Activated T-helper 1 cell treated with Interleukin-2 at 50 U/mL for 16 hours (primary cell): ENCODE measurements around the gene SERPINB7.
"Not testable (repeated sequence)": the region's sequence is repeated elsewhere in the genome, so short reads cannot be mapped to it uniquely, and the experiment has no call there.

Experiments
- DNase-seq: peaks from one replicate; pipeline ENCODE4 v3.0.0-alpha.2; 2020; ENCODE audit warnings: low read depth

The SERPINB7 gene

GRCh38 chr18:63775166-63775730 lies at the start of gene SERPINB7:
Gene SERPINB7 (plus strand): TSS chr18:63775418. CDS start chr18:63782373, 6,955 bp downstream.
- no peak for DNase-seq

- DNase-seq, result no peak
Observed at GRCh38 chr18:63725682-63726480, 49.3 kb upstream of the SERPINB7 start.

- DNase-seq, result no peak
Observed at GRCh38 chr18:63730773-63731172, 44.4 kb upstream of the SERPINB7 start.

GRCh38 chr18:63731215-63731614 lies 44.0 kb upstream of the SERPINB7 start:
- no peak for DNase-seq

- no peak for DNase-seq
Observed at GRCh38 chr18:63736876-63737275, 38.3 kb upstream of the SERPINB7 start.

GRCh38 chr18:63741769-63742168 lies 33.4 kb upstream of the SERPINB7 start:
- DNase-seq, result no peak

GRCh38 chr18:63747006-63747405 lies 28.2 kb upstream of the SERPINB7 start:
- DNase-seq, result no peak

- no peak for DNase-seq
Observed at GRCh38 chr18:63749489-63749888, 25.7 kb upstream of the SERPINB7 start.

- DNase-seq, result no peak
Observed at GRCh38 chr18:63752636-63753035, 22.6 kb upstream of the SERPINB7 start.

GRCh38 chr18:63753676-63754075 lies 21.5 kb upstream of the SERPINB7 start:
- no peak for DNase-seq

GRCh38 chr18:63757541-63757940 lies 17.7 kb upstream of the SERPINB7 start:
- no peak for DNase-seq

GRCh38 chr18:63758615-63759240 lies 16.5 kb upstream of the SERPINB7 start:
- no peak for DNase-seq

- DNase-seq, result not testable (repeated sequence)
Observed at GRCh38 chr18:63759786-63760185, 15.4 kb upstream of the SERPINB7 start.

- no peak for DNase-seq
Observed at GRCh38 chr18:63762518-63762917, 12.7 kb upstream of the SERPINB7 start.

- DNase-seq, result no peak
Observed at GRCh38 chr18:63763831-63764600, 11.2 kb upstream of the SERPINB7 start.

GRCh38 chr18:63765837-63766236 lies 9.4 kb upstream of the SERPINB7 start:
- DNase-seq, result no peak

- DNase-seq, result no peak
Observed at GRCh38 chr18:63773551-63773950, 1.7 kb upstream of the SERPINB7 start.

- DNase-seq, result no peak
Observed at GRCh38 chr18:63774511-63774910, 707 bp upstream of the SERPINB7 start.

GRCh38 chr18:63779386-63779785 lies 4.2 kb downstream of the SERPINB7 start:
- no peak for DNase-seq

- no peak for DNase-seq
Observed at GRCh38 chr18:63783394-63783793, 8.2 kb downstream of the SERPINB7 start.

GRCh38 chr18:63784787-63785452 lies 9.7 kb downstream of the SERPINB7 start:
- DNase-seq, result no peak

- no peak for DNase-seq
Observed at GRCh38 chr18:63787673-63788072, 12.5 kb downstream of the SERPINB7 start.
